NB4 (cell line): ENCODE results near the gene SCARB1.

ENCODE experiments used
- DNase-seq: peaks from one replicate; pipeline ENCODE4 v3.0.0; 2010; ENCODE audit warnings: low read depth
- H3K4me3 ChIP-seq: one replicate; pipeline ENCODE4 v1.5.1; 2011; ENCODE audit warnings: mild to moderate bottlenecking, low read depth, low read length, moderate library complexity
- MYC ChIP-seq: IDR thresholded peaks from 2 replicates; pipeline ENCODE4 v1.6.1; 2011; ENCODE audit warnings: low read depth, low read length
- POLR2A ChIP-seq: IDR thresholded peaks from 2 replicates; pipeline ENCODE4 v1.6.1; 2011; ENCODE audit warnings: mild to moderate bottlenecking; ENCODE audit not compliant: insufficient read length; ENCODE audit errors: extremely low read depth
- TF ChIP-seq, protein P1 (sequence below): IDR thresholded peaks from one replicate; pipeline ENCODE4 v1.5.1; 2012; ENCODE audit warnings: low read depth, low read length
- TF ChIP-seq, protein P2 (sequence below): IDR thresholded peaks from 2 replicates; pipeline ENCODE4 v1.6.1; 2011; ENCODE audit warnings: low read depth, low read length

Gene SCARB1

DNA sequence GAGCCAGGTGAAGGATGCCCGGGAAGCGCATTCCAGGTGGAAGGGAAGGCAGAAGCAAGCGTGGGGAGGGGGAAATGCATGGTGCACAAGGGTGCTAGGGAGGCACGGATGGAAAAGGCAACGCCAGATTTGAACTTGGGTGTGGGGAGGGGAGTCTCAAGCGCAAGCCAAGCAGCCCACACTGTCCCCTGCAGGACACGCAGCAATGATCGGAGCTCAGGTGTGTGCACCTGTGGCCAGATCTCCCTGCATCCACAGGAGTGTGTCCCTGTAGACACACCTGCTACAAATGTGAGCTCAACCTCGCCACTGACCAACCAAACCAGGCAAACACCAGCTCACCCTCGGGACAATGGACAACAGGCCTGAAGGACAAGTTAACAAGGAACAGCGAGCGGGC lies 63.2 kb downstream of the SCARB1 start:
- TF ChIP-seq, protein P1, sequence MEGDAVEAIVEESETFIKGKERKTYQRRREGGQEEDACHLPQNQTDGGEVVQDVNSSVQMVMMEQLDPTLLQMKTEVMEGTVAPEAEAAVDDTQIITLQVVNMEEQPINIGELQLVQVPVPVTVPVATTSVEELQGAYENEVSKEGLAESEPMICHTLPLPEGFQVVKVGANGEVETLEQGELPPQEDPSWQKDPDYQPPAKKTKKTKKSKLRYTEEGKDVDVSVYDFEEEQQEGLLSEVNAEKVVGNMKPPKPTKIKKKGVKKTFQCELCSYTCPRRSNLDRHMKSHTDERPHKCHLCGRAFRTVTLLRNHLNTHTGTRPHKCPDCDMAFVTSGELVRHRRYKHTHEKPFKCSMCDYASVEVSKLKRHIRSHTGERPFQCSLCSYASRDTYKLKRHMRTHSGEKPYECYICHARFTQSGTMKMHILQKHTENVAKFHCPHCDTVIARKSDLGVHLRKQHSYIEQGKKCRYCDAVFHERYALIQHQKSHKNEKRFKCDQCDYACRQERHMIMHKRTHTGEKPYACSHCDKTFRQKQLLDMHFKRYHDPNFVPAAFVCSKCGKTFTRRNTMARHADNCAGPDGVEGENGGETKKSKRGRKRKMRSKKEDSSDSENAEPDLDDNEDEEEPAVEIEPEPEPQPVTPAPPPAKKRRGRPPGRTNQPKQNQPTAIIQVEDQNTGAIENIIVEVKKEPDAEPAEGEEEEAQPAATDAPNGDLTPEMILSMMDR, result no peak
- TF ChIP-seq, protein P2, sequence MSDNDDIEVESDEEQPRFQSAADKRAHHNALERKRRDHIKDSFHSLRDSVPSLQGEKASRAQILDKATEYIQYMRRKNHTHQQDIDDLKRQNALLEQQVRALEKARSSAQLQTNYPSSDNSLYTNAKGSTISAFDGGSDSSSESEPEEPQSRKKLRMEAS, result no peak
- TF ChIP-seq MYC, result no peak
- DNase-seq, result no peak
- no peak overlapping the region for H3K4me3 ChIP-seq

DNA sequence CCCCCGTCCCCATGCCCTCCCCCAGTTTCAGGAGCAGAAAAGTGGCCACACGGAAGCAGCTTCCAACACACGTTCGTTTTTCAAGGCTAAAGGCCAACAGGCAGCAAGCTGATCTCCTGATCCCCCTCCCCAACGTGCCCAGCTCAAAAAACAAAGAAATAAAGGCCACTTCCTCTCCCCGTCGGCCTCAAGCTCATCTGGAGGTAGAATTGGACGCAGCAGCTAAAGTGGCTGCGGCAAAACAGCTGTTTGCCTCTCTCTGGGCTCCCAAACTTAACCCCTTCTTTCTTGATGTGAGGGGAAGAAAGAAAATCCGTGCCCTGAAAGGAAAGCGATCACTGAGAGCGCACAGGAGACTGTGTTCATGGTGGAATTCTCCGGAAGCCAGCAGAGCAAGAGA lies 66.3 kb downstream of the SCARB1 start:
- no peak overlapping the region for H3K4me3 ChIP-seq
- no peak for DNase-seq
- TF ChIP-seq POLR2A, result no peak
- TF ChIP-seq, protein P1, result no peak
- TF ChIP-seq, protein P2, result no peak
- no peak for TF ChIP-seq MYC

DNA sequence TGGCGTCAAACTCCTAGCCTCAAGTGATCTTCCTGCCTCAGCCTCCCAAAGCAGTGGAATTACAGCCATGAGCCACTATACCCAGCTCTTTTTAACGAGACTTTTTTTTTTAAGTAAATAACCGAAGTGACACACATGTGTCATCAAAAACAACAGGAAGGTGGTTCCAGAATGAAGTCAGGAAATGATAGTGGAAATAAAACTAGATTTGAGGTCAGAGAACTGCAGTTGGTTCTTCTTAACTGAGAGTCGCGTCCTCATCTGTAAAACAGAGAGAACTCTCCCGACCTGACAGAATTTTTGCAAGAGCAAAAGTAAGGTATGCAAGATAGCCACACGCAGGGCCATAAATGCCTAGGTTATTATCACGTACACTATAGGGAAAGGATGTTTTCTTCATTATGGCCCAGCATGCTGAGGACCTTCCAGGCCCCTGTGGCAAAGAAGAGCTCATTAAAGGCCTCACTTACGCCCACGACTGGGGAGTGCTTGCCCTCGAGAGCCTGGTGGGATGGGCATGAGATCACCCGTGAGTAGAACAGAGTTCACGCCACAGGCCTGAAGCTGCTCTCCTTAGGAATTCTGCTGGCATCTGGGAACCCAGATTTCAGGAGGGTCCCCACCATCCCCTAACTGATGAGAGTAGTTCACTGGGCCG lies 67.2 kb downstream of the SCARB1 start:
- DNase-seq, result no peak
- TF ChIP-seq, protein P1, result no peak
- TF ChIP-seq MYC (no peak), POLR2A (no peak)
- TF ChIP-seq, protein P2, result no peak
- H3K4me3 ChIP-seq, result no peak overlapping the region

DNA sequence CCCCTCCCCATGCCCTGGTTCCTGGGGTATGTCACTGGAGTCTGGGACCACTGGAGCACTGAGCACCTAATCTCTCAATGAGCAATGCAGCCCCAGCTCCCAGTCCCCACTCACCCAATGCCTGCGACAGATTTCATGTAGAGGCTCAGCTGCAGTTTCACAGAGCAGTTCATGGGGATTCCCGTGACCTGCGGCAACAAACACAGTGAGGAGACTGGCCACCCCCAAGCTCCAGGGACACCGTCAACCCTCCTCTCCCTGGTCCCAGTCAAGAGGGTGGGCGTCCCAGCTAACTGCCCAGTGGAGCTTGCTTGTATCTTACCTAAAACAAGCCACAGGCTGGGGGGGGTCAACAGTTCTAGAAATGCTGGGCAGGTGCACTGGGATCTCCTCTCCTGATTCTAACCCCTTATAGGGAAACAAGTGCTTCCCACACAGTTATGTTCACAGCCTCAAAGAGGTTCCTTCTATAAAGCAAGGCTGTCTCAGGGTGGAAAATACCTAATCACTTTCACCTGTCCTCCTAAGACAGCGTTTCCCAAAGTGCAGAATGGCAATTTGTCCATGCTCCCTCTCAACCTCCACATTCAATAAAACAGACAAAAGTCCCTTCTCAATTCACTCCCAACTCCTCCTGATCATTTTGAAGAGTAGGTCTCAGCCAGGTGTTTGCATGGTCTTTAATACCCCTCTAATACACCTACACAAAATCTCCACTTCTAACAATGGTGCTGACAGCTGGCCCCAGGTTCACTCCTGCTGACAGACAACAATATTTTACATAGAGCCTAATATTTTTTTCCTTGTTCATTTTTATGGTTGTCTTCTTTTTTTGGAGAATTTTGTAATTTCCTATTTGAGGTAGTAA lies 68.3 kb downstream of the SCARB1 start:
- no peak for DNase-seq
- TF ChIP-seq, protein P1, result no peak
- TF ChIP-seq POLR2A, result no peak
- no peak for TF ChIP-seq MYC
- TF ChIP-seq, protein P2, result no peak
- no peak overlapping the region for H3K4me3 ChIP-seq

DNA sequence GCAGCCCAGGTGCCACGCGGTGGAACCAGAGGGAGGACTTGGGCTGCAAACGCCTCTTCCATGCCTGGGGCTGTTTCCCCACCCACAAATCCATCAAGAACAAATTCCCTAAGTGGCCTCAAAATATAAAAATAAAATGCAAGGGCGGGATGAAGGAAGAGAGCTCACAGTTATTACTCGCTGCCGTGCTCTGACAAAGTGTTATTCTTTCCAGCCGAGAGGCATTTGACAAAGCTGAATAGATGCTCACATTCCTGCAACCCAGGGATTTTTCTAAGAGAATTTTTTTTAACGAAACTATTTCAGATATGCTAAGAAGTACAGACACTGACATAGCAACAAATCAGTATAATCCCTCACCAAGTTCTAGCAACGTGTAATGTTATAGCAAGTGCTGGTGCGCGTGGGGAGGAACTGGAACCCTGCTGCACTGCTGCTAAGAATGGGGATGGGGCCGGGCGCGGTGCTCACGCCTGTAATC lies 70.7 kb downstream of the SCARB1 start:
- no peak for TF ChIP-seq POLR2A
- TF ChIP-seq, protein P1, result no peak
- no peak for TF ChIP-seq MYC
- TF ChIP-seq, protein P2, result no peak
- no peak for DNase-seq
- H3K4me3 ChIP-seq, result no peak overlapping the region
